Stomach smooth muscle (tissue), 2 donors: ENCODE data around the gene DYRK4.

Source experiments
- H3K27ac ChIP-seq: one replicate; pipeline ENCODE4 v1.7.0; 2013; ENCODE audit warnings: mild to moderate bottlenecking, low read length, inconsistent platforms
- H3K27me3 ChIP-seq, 2 donors: one replicate each; pipeline ENCODE4 v1.7.0; 2013; ENCODE audit warnings: low read length in 2 of 2; ENCODE audit not compliant: insufficient read depth in 2 of 2, control insufficient read depth in 1 of 2
- H3K36me3 ChIP-seq, 2 donors: one replicate each; pipeline ENCODE4 v1.7.0; 2013; ENCODE audit warnings: low read length in 2 of 2; ENCODE audit not compliant: control insufficient read depth in 2 of 2, insufficient read depth in 2 of 2
- H3K4me1 ChIP-seq: one replicate; pipeline ENCODE4 v1.7.0; 2013; ENCODE audit warnings: low read length; ENCODE audit not compliant: control insufficient read depth, insufficient read depth
- H3K4me3 ChIP-seq, 2 donors: one replicate each; pipeline ENCODE4 v1.7.0; 2013; ENCODE audit warnings: low read length in 2 of 2
- H3K9ac ChIP-seq, 2 donors: one replicate each; pipeline ENCODE4 v1.7.0; 2013; ENCODE audit warnings: low read length in 2 of 2, mild to moderate bottlenecking in 1 of 2
- H3K9me3 ChIP-seq, 2 donors: one replicate each; pipeline ENCODE4 v1.7.0; 2013; ENCODE audit warnings: low read length in 2 of 2; ENCODE audit not compliant: control insufficient read depth in 2 of 2
- donor health status: healthy.
- donor health status: Pancreatic carcinoma.

DYRK4 gene

DNA sequence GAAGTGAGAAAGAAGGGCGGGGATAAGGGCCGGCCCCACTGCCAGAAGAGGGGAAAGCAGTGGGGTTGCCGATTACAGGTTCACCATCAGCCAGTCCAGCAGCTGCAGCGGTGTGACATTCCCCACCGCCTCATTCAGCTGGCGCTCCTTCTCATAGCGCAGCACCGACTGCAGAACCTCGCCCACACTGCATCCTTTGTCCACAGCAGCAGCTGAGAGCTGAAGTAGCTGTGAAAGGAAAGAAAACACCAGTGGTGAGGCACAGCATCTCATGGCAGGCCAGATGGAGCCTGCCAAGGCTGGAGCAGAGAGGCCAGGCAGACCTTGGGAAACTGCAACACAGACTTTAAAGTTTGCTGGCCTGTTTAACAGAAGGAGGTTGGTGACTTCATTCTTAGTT is 53.7 kb downstream of the DYRK4 start:
- Histone ChIP-seq H3K27ac (no peak overlapping the region), H3K4me3 (no peak overlapping the region), H3K4me1 (no peaks in the 10 kb centered on the region), H3K27me3 (no peaks in the 10 kb centered on the region), H3K9ac (no peak overlapping the region), H3K9me3 (no peaks in the 10 kb centered on the region), H3K36me3 (peaks cover 13 to 24% of the 10 kb centered on the region in 2 donors)

DNA sequence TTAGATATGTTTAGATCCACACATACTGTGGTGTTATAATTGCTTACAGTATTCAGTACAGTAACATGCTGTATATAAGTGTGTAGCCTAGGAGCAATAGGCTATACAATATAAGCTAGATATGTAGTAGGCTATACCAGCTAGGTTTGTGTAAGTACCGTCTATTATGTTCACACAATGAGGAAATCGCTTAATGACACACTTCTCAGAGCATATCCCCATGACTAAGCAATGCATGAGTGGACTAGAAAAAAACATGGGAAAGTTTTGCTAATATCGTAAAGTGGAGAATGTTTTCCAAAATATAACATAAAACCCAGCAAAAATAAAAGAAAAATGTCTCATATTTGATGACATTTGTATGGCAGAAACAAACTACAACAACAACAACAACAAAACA is 59.5 kb downstream of the DYRK4 start:
- Histone ChIP-seq H3K9ac (no peak overlapping the region), H3K4me1 (no peaks in the 10 kb centered on the region), H3K36me3 (no peaks in the 10 kb centered on the region), H3K9me3 (no peaks in the 10 kb centered on the region), H3K4me3 (no peak overlapping the region), H3K27ac (no peak overlapping the region), H3K27me3 (no peaks in the 10 kb centered on the region)

- Histone ChIP-seq H3K9me3 (no peaks in the 10 kb centered on the region), H3K36me3 (no peaks in the 10 kb centered on the region), H3K4me3 (no peak overlapping the region), H3K9ac (no peak overlapping the region), H3K4me1 (no peaks in the 10 kb centered on the region), H3K27me3 (no peaks in the 10 kb centered on the region), H3K27ac (no peak overlapping the region)
Observed at GRCh38 chr12:4626543-4626942, 64.5 kb downstream of the DYRK4 start.

DNA sequence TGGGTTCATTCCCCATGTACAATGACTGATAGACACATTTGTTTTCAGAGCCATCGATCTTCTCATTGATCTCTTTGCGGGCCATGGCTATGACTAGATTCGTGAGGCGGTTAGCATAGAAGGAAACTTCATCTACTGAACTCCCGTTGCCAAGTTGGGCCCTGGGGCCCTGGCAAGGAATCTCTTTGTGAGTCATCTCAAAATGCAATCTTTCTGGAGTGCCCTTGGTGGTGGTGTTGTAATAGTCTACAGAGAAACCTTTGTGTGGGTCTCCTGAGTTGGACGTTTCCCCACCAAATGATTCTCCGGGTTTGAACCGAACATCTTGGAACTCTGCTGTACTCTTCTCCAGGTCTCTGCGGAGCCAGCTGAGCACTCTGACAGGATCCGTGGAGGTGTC is 66.4 kb downstream of the DYRK4 start:
- Histone ChIP-seq H3K36me3 (no peaks in the 10 kb centered on the region), H3K4me3 (no peak overlapping the region), H3K27ac (no peak overlapping the region), H3K27me3 (no peaks in the 10 kb centered on the region), H3K4me1 (no peaks in the 10 kb centered on the region), H3K9ac (no peak overlapping the region), H3K9me3 (no peaks in the 10 kb centered on the region)

- H3K9me3 ChIP-seq: no peaks in the 10 kb centered on the region
- H3K27me3 ChIP-seq: no peaks in the 10 kb centered on the region
- H3K36me3 ChIP-seq: no peaks in the 10 kb centered on the region
- H3K9ac ChIP-seq: no peak overlapping the region
- no peaks in the 10 kb centered on the region for H3K4me1 ChIP-seq
- H3K27ac ChIP-seq: no peak overlapping the region
- no peak overlapping the region for H3K4me3 ChIP-seq
Observed at GRCh38 chr12:4630262-4630661, 68.3 kb downstream of the DYRK4 start.

- H3K4me3 ChIP-seq: no peak overlapping the region
- H3K9me3 ChIP-seq: no peaks in the 10 kb centered on the region
- H3K9ac ChIP-seq: no peak overlapping the region
- H3K27me3 ChIP-seq: no peaks in the 10 kb centered on the region
- no peaks in the 10 kb centered on the region for H3K36me3 ChIP-seq
- no peaks in the 10 kb centered on the region for H3K4me1 ChIP-seq
- H3K27ac ChIP-seq: no peak overlapping the region
Observed at GRCh38 chr12:4643747-4644146, 81.7 kb downstream of the DYRK4 start.

- no peak overlapping the region for H3K27ac ChIP-seq
- no peaks in the 10 kb centered on the region for H3K9me3 ChIP-seq
- peaks cover 5% of the 10 kb centered on the region for H3K4me1 ChIP-seq
- H3K9ac ChIP-seq: no peak overlapping the region
- H3K36me3 ChIP-seq: no peaks in the 10 kb centered on the region
- no peaks in the 10 kb centered on the region for H3K27me3 ChIP-seq
- no peak overlapping the region for H3K4me3 ChIP-seq
Observed at GRCh38 chr12:4645023-4645422, 83.0 kb downstream of the DYRK4 start.

GRCh38 chr12:4648104-4648500 is 86.1 kb downstream of the DYRK4 start:
- Histone ChIP-seq H3K9ac (peak overlapping the region; percentile 96), H3K27me3 (no peaks in the 10 kb centered on the region), H3K36me3 (peaks cover 0 to 3% of the 10 kb centered on the region in 2 donors), H3K9me3 (no peaks in the 10 kb centered on the region), H3K4me1 (peaks cover 13% of the 10 kb centered on the region), H3K4me3 (peak overlapping the region; percentile 96 to 99), H3K27ac (peak overlapping the region; percentile 87)

DNA sequence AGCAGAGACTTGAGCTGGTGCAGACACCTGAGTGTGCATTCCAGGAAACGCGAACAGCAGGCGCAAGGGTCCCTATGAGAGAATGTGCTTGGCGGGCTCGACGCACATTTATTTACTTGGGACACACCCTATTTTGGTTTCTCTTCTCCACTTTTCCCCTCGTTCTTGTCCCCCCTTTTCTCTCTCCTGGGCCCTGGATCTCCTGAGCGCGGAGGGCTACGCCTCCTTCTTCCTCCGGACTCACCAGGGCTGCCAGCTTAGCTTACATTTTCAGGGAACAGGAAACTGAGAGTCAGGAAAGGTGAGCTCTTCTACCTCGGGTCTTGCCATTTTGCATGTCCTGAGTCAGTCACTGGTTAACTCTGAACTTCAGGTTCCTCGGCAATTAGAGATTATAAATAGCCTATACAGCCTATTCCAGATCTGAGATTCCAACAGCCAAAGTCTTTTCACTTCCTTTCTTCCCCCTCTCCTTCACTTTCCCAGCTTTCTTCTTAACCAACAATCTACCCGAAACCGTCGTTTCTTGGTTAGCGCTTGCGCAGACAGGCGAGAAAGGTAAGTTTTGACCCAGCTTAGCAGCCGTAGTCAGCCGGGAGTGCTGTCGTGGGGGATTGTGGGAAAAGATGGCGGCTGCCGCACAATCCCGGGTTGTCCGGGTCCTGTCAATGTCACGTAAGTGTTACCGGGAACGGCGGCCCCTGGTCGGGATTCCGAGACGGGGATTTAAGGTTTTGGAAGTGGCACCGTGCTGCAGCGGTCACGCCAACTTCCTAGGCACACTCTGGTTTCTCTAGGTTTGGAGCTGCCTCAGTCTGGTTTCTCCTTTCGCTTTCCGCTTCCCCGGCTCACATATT is 86.7 kb downstream of the DYRK4 start, which contains the start of the genes AKAP3 and NDUFA9:
Gene AKAP3, minus strand, starts transcription at position 551 of the 857 bp plus-strand sequence. CDS start 10,855 bp downstream, outside the sequence.
Gene NDUFA9, plus strand, starts transcription at position 614 of the 857 bp plus-strand sequence. Its CDS starts 13 bp downstream, at position 627.
- H3K36me3 ChIP-seq: peaks cover 0 to 3% of the 10 kb centered on the region in 2 donors
- H3K27ac ChIP-seq: peak within 1 kb of the TSS; percentile 87
- H3K27me3 ChIP-seq: no peaks in the 10 kb centered on the region
- no peaks in the 10 kb centered on the region for H3K9me3 ChIP-seq
- peak within 1 kb of the TSS; percentile 96 to 99 for H3K4me3 ChIP-seq
- peaks cover 13% of the 10 kb centered on the region for H3K4me1 ChIP-seq
- peak within 1 kb of the TSS; percentile 96 for H3K9ac ChIP-seq

DNA sequence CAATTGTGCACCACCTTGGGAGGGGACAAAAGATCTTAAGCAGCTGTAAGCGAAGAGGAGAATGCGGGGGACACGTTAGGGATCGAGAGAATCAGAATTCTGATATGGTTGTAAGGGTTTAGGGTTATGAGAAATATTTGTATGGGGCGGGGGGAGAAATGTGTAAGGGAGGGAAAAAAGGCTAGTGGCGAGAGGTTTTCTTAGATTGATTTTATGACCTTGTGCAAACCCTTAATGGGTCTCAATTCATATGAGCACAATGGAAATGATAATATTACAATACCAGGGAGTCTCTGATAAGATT is 87.3 kb downstream of the DYRK4 start:
- Histone ChIP-seq H3K9me3 (no peaks in the 10 kb centered on the region), H3K27ac (peak overlapping the region; percentile 87), H3K4me1 (peaks cover 13% of the 10 kb centered on the region), H3K36me3 (peaks cover 2 to 3% of the 10 kb centered on the region in 2 donors), H3K27me3 (no peaks in the 10 kb centered on the region), H3K4me3 (peak overlapping the region; percentile 96 to 99), H3K9ac (peak overlapping the region; percentile 96)

DNA sequence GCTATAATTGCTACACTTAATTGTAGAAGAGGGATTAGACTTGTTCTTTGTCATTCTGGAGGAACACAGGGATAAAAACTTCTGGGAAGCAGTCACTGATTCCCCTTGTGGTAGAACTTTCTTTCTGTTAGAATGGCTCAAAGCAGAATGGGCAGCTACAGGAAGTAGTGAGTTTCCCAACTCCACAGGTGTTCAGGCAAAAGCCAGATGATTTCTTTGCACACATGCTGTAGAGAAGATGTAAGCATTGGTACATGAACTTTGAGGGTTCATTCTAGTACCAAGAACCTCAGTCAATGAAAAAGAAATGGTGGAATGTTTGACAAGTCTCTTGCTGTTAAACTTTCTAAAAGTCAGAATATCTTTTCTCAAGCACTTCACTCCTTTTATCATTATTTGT is 91.2 kb downstream of the DYRK4 start:
- no peak overlapping the region for H3K4me3 ChIP-seq
- H3K4me1 ChIP-seq: peaks cover 13% of the 10 kb centered on the region
- H3K27me3 ChIP-seq: no peaks in the 10 kb centered on the region
- H3K9ac ChIP-seq: no peak overlapping the region
- no peak overlapping the region for H3K27ac ChIP-seq
- H3K36me3 ChIP-seq: peaks cover 30 to 34% of the 10 kb centered on the region in 2 donors
- no peaks in the 10 kb centered on the region for H3K9me3 ChIP-seq
